ENCODE results near the gene P2RY14.

P2RY14 gene

GRCh38 chr3:151307131-151307530 lies 28.8 kb upstream of the P2RY14 start:
- H3K4ac ChIP-seq (ENCODE audit: low read length): no peak overlapping the region
- H4K91ac ChIP-seq (ENCODE audit: low read depth, low read length, poor library complexity): no peak overlapping the region
- no peaks in the 10 kb centered on the region for H3K36me3 ChIP-seq (replicated peaks in 1 of 2; ENCODE audit: control insufficient read depth in 2 of 2, insufficient read depth in 2 of 2, low read length in 2 of 2)
- H3K9me3 ChIP-seq (replicated peaks in 1 of 2; ENCODE audit: control insufficient read depth in 2 of 2, insufficient read depth in 1 of 2, low read depth in 1 of 2, low read length in 2 of 2): no peaks in the 10 kb centered on the region
- H3K27me3 ChIP-seq (ENCODE audit: control insufficient read depth in 3 of 3, insufficient read depth in 3 of 3, low read depth in 1 of 3, low read length in 3 of 3): no peaks in the 10 kb centered on the region
- DNase-seq (ENCODE audit: low spot score): no peak
- no peak overlapping the region for H2AK5ac ChIP-seq (ENCODE audit: low read depth, low read length)
- H2AFZ ChIP-seq (ENCODE audit: low read length): no peak overlapping the region
- no peak overlapping the region for H3K23ac ChIP-seq (ENCODE audit: low read depth, low read length, poor library complexity)
- no peak overlapping the region for H3K4me3 ChIP-seq (ENCODE audit: low read length in 2 of 2)
- no peak overlapping the region for H3K27ac ChIP-seq (replicated peaks; ENCODE audit: low read length)
- no peak overlapping the region for H3K9ac ChIP-seq (ENCODE audit: low read depth, low read length, poor library complexity)
- H3K4me2 ChIP-seq (ENCODE audit: insufficient read depth, low read length, poor library complexity, severe bottlenecking): no peak overlapping the region
- H2BK5ac ChIP-seq (ENCODE audit: low read length): no peak overlapping the region
- peaks cover 6 to 9% of the 10 kb centered on the region in 2 donors for H3K4me1 ChIP-seq (ENCODE audit: control insufficient read depth in 2 of 2, insufficient read depth in 1 of 2, low read depth in 1 of 2, low read length in 2 of 2)
- no peak overlapping the region for H2BK12ac ChIP-seq (ENCODE audit: low read length)
- H3K14ac ChIP-seq (ENCODE audit: low read length): no peak overlapping the region
- no peaks in the 10 kb centered on the region for H3K79me1 ChIP-seq (ENCODE audit: low read depth, low read length)
- H2BK15ac ChIP-seq (ENCODE audit: low read length): no peak overlapping the region
- no peak overlapping the region for H3K18ac ChIP-seq (ENCODE audit: low read length)
- no peak overlapping the region for H4K8ac ChIP-seq (ENCODE audit: low read depth, low read length)
- H2BK120ac ChIP-seq (ENCODE audit: low read depth, low read length): no peak overlapping the region

DNA sequence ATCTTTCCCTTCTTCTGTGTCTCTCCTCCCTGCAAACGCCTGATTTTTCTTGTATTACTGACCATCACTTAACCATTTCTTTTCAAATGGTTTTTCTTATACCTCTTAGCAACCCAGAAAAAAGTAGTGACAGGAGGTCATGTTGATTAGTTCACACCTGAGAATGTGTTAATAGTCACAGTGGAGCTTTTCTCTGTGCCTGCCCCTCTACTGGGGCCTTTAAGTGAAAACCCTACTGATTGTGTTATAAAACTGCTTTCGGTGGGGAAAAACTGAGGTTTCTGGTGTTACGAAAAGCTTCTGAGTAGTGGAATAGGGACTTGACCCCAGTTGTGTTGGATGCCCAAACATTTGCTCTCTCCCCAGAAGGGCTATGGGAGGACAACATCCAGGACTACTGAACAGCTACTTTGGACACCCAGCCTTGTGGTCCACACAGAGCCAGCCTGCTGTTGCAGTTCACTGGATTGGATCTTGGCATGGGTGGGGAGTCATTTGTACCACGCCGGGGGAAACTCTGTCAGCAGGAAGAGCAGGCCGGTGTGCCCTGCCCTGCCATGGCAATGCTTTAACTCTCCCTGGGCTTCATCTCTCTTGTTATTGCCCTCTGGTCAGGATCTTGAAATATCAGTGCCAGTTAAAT lies 27.9 kb upstream of the P2RY14 start:
- H2BK120ac ChIP-seq (ENCODE audit: low read depth, low read length): no peak overlapping the region
- no CpG with 5 or more reads among the region's 6 CpGs for WGBS, 2 donors (ENCODE audit: extremely low coverage in 2 of 2, insufficient read length in 2 of 2, insufficient replicate concordance in 1 of 2)
- H3K4ac ChIP-seq (ENCODE audit: low read length): no peak overlapping the region
- H3K27me3 ChIP-seq (ENCODE audit: control insufficient read depth in 3 of 3, insufficient read depth in 3 of 3, low read depth in 1 of 3, low read length in 3 of 3): no peaks in the 10 kb centered on the region
- no peak overlapping the region for H4K91ac ChIP-seq (ENCODE audit: low read depth, low read length, poor library complexity)
- H3K4me2 ChIP-seq (ENCODE audit: insufficient read depth, low read length, poor library complexity, severe bottlenecking): no peak overlapping the region
- no peaks in the 10 kb centered on the region for H3K9me3 ChIP-seq (replicated peaks in 1 of 2; ENCODE audit: control insufficient read depth in 2 of 2, insufficient read depth in 1 of 2, low read depth in 1 of 2, low read length in 2 of 2)
- H3K9ac ChIP-seq (ENCODE audit: low read depth, low read length, poor library complexity): no peak overlapping the region
- no peaks in the 10 kb centered on the region for H3K36me3 ChIP-seq (replicated peaks in 1 of 2; ENCODE audit: control insufficient read depth in 2 of 2, insufficient read depth in 2 of 2, low read length in 2 of 2)
- H2BK12ac ChIP-seq (ENCODE audit: low read length): no peak overlapping the region
- no peak overlapping the region for H3K27ac ChIP-seq (replicated peaks; ENCODE audit: low read length)
- no peak overlapping the region for H3K14ac ChIP-seq (ENCODE audit: low read length)
- H2AFZ ChIP-seq (ENCODE audit: low read length): no peak overlapping the region
- H3K4me1 ChIP-seq (ENCODE audit: control insufficient read depth in 2 of 2, insufficient read depth in 1 of 2, low read depth in 1 of 2, low read length in 2 of 2): peaks cover 6 to 9% of the 10 kb centered on the region in 2 donors
- H3K23ac ChIP-seq (ENCODE audit: low read depth, low read length, poor library complexity): no peak overlapping the region
- H4K8ac ChIP-seq (ENCODE audit: low read depth, low read length): no peak overlapping the region
- H2BK15ac ChIP-seq (ENCODE audit: low read length): no peak overlapping the region
- H3K4me3 ChIP-seq (ENCODE audit: low read length in 2 of 2): no peak overlapping the region
- no peak overlapping the region for H3K18ac ChIP-seq (ENCODE audit: low read length)
- no peaks in the 10 kb centered on the region for H3K79me1 ChIP-seq (ENCODE audit: low read depth, low read length)
- H2AK5ac ChIP-seq (ENCODE audit: low read depth, low read length): no peak overlapping the region
- no peak overlapping the region for H2BK5ac ChIP-seq (ENCODE audit: low read length)
- DNase-seq (ENCODE audit: low spot score): no peak

DNA sequence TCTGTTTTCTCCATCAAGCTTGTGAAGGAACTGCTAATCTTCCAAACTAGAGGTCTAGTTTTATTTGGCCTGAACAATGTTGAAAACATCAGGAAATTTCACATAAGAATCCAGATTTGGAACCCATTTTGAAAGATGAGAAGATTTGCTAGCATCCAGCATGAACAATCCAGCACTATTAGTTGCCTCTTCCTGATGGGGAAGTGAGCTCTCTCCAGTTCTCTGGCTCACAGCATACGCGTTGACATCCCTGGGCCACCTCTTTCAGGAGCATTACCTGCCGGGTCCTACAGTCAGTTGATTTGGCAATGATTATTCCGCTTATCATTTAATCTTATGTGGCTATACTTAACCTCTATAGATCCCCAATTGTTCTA lies 27.4 kb upstream of the P2RY14 start:
- WGBS, 2 donors (ENCODE audit: extremely low coverage in 2 of 2, insufficient read length in 2 of 2, insufficient replicate concordance in 1 of 2): no CpG with 5 or more reads among the region's 4 CpGs
- H3K9me3 ChIP-seq (replicated peaks in 1 of 2; ENCODE audit: control insufficient read depth in 2 of 2, insufficient read depth in 1 of 2, low read depth in 1 of 2, low read length in 2 of 2): no peaks in the 10 kb centered on the region
- no peak overlapping the region for H3K4me2 ChIP-seq (ENCODE audit: insufficient read depth, low read length, poor library complexity, severe bottlenecking)
- H4K8ac ChIP-seq (ENCODE audit: low read depth, low read length): no peak overlapping the region
- H4K91ac ChIP-seq (ENCODE audit: low read depth, low read length, poor library complexity): no peak overlapping the region
- no peaks in the 10 kb centered on the region for H3K27me3 ChIP-seq (ENCODE audit: control insufficient read depth in 3 of 3, insufficient read depth in 3 of 3, low read depth in 1 of 3, low read length in 3 of 3)
- no peaks in the 10 kb centered on the region for H3K36me3 ChIP-seq (replicated peaks in 1 of 2; ENCODE audit: control insufficient read depth in 2 of 2, insufficient read depth in 2 of 2, low read length in 2 of 2)
- peaks cover 6 to 9% of the 10 kb centered on the region in 2 donors for H3K4me1 ChIP-seq (ENCODE audit: control insufficient read depth in 2 of 2, insufficient read depth in 1 of 2, low read depth in 1 of 2, low read length in 2 of 2)
- H3K4me3 ChIP-seq (ENCODE audit: low read length in 2 of 2): no peak overlapping the region
- no peak overlapping the region for H3K18ac ChIP-seq (ENCODE audit: low read length)
- H2BK12ac ChIP-seq (ENCODE audit: low read length): no peak overlapping the region
- no peak overlapping the region for H2AFZ ChIP-seq (ENCODE audit: low read length)
- no peak overlapping the region for H2BK15ac ChIP-seq (ENCODE audit: low read length)
- H3K23ac ChIP-seq (ENCODE audit: low read depth, low read length, poor library complexity): no peak overlapping the region
- H3K14ac ChIP-seq (ENCODE audit: low read length): no peak overlapping the region
- no peak overlapping the region for H2BK120ac ChIP-seq (ENCODE audit: low read depth, low read length)
- no peak overlapping the region for H3K9ac ChIP-seq (ENCODE audit: low read depth, low read length, poor library complexity)
- no peak overlapping the region for H2AK5ac ChIP-seq (ENCODE audit: low read depth, low read length)
- no peak overlapping the region for H3K27ac ChIP-seq (replicated peaks; ENCODE audit: low read length)
- no peak overlapping the region for H2BK5ac ChIP-seq (ENCODE audit: low read length)
- no peak overlapping the region for H3K4ac ChIP-seq (ENCODE audit: low read length)
- no peaks in the 10 kb centered on the region for H3K79me1 ChIP-seq (ENCODE audit: low read depth, low read length)
- DNase-seq (ENCODE audit: low spot score): no peak

GRCh38 chr3:151305060-151305774 lies 26.9 kb upstream of the P2RY14 start:
- no CpG with 5 or more reads among the region's 7 CpGs for WGBS, 2 donors (ENCODE audit: extremely low coverage in 2 of 2, insufficient read length in 2 of 2, insufficient replicate concordance in 1 of 2)
- DNase-seq (ENCODE audit: low spot score): no peak
- no peak overlapping the region for H3K27ac ChIP-seq (replicated peaks; ENCODE audit: low read length)

More at GRCh38 chr3:151305060-151305774, 26.9 kb upstream of the P2RY14 start:
- no peaks in the 10 kb centered on the region for H3K9me3 ChIP-seq (replicated peaks in 1 of 2; ENCODE audit: control insufficient read depth in 2 of 2, insufficient read depth in 1 of 2, low read depth in 1 of 2, low read length in 2 of 2)
- H3K36me3 ChIP-seq (replicated peaks in 1 of 2; ENCODE audit: control insufficient read depth in 2 of 2, insufficient read depth in 2 of 2, low read length in 2 of 2): no peaks in the 10 kb centered on the region
- H3K4ac ChIP-seq (ENCODE audit: low read length): no peak overlapping the region
- peak overlapping the region; percentile 25 for H3K9ac ChIP-seq (ENCODE audit: low read depth, low read length, poor library complexity)
- H4K91ac ChIP-seq (ENCODE audit: low read depth, low read length, poor library complexity): no peak overlapping the region
- H4K8ac ChIP-seq (ENCODE audit: low read depth, low read length): no peak overlapping the region
- no peak overlapping the region for H2BK15ac ChIP-seq (ENCODE audit: low read length)
- no peak overlapping the region for H3K14ac ChIP-seq (ENCODE audit: low read length)
- H3K4me2 ChIP-seq (ENCODE audit: insufficient read depth, low read length, poor library complexity, severe bottlenecking): no peak overlapping the region
- no peak overlapping the region for H2BK5ac ChIP-seq (ENCODE audit: low read length)
- H3K79me1 ChIP-seq (ENCODE audit: low read depth, low read length): no peaks in the 10 kb centered on the region
- no peak overlapping the region for H2BK120ac ChIP-seq (ENCODE audit: low read depth, low read length)
- no peak overlapping the region for H2AFZ ChIP-seq (ENCODE audit: low read length)
- peak overlapping the region; percentile 46 for H3K18ac ChIP-seq (ENCODE audit: low read length)
- no peak overlapping the region for H2AK5ac ChIP-seq (ENCODE audit: low read depth, low read length)
- no peaks in the 10 kb centered on the region for H3K27me3 ChIP-seq (ENCODE audit: control insufficient read depth in 3 of 3, insufficient read depth in 3 of 3, low read depth in 1 of 3, low read length in 3 of 3)
- no peak overlapping the region for H2BK12ac ChIP-seq (ENCODE audit: low read length)
- H3K4me1 ChIP-seq (ENCODE audit: control insufficient read depth in 2 of 2, insufficient read depth in 1 of 2, low read depth in 1 of 2, low read length in 2 of 2): peaks cover 6 to 9% of the 10 kb centered on the region in 2 donors
- no peak overlapping the region for H3K4me3 ChIP-seq (ENCODE audit: low read length in 2 of 2)
- H3K23ac ChIP-seq (ENCODE audit: low read depth, low read length, poor library complexity): no peak overlapping the region

All from neuronal stem cell (in vitro differentiated cells).